ENCODE data around the gene SIAH1.

- no peak for TF ChIP-seq ZFX (IDR thresholded peaks at IDR 0.05; ENCODE audit: borderline replicate concordance)
- TF ChIP-seq, protein P1, sequence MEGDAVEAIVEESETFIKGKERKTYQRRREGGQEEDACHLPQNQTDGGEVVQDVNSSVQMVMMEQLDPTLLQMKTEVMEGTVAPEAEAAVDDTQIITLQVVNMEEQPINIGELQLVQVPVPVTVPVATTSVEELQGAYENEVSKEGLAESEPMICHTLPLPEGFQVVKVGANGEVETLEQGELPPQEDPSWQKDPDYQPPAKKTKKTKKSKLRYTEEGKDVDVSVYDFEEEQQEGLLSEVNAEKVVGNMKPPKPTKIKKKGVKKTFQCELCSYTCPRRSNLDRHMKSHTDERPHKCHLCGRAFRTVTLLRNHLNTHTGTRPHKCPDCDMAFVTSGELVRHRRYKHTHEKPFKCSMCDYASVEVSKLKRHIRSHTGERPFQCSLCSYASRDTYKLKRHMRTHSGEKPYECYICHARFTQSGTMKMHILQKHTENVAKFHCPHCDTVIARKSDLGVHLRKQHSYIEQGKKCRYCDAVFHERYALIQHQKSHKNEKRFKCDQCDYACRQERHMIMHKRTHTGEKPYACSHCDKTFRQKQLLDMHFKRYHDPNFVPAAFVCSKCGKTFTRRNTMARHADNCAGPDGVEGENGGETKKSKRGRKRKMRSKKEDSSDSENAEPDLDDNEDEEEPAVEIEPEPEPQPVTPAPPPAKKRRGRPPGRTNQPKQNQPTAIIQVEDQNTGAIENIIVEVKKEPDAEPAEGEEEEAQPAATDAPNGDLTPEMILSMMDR (IDR thresholded peaks at IDR 0.05), result no peak
Observed at GRCh38 chr16:48342591-48342990, 42.6 kb downstream of the SIAH1 start.
